Measurements from ENCODE around the gene CDR2. TPM values are rescaled to one million over a fixed set of nuclear protein-coding genes. Genes with fewer than 3 reads are reported as not detected.
"Not testable (repeated sequence)": the region's sequence is repeated elsewhere in the genome, so short reads cannot be mapped to it uniquely, and the experiment has no call there.

CDR2 gene
- total RNA-seq, 4 donors from 2014 or later = 22.7 to 38.4 (median 30.3) TPM

DNA sequence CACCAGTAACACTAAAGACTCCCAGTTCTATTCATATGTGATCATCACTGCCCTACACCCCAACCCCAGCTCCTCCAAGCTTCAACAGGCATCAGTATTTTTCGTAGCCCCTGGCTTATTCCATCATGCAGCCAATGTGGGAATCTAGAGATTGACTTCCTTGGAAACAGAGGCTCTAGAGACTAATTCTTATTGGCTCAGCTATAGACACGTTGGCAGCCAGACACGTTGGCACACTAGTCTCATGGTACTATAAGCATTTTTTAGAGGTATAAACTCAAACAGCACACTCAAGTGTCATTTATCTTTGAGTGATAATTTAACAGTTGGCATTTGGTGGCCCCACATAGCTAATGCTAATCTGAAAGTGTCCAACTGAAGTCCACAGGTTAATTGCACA is 44.4 kb upstream of the CDR2 start:
- Histone ChIP-seq H3K4me1 (no peaks in the 10 kb centered on the region), H3K27me3 (no peaks in the 10 kb centered on the region), H3K27ac (no peak overlapping the region), H3K9me3 (no peaks in the 10 kb centered on the region), H3K4me3 (no peak overlapping the region), H3K36me3 (peaks cover 0 to 15% (median 0%) of the 10 kb centered on the region in 3 donors)
- DNase-seq = no peak
- TF ChIP-seq, protein P1, sequence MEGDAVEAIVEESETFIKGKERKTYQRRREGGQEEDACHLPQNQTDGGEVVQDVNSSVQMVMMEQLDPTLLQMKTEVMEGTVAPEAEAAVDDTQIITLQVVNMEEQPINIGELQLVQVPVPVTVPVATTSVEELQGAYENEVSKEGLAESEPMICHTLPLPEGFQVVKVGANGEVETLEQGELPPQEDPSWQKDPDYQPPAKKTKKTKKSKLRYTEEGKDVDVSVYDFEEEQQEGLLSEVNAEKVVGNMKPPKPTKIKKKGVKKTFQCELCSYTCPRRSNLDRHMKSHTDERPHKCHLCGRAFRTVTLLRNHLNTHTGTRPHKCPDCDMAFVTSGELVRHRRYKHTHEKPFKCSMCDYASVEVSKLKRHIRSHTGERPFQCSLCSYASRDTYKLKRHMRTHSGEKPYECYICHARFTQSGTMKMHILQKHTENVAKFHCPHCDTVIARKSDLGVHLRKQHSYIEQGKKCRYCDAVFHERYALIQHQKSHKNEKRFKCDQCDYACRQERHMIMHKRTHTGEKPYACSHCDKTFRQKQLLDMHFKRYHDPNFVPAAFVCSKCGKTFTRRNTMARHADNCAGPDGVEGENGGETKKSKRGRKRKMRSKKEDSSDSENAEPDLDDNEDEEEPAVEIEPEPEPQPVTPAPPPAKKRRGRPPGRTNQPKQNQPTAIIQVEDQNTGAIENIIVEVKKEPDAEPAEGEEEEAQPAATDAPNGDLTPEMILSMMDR (IDR thresholded peaks at IDR 0.05) = no peak
- no peak for TF ChIP-seq POLR2A (IDR thresholded peaks at IDR 0.05)

DNA sequence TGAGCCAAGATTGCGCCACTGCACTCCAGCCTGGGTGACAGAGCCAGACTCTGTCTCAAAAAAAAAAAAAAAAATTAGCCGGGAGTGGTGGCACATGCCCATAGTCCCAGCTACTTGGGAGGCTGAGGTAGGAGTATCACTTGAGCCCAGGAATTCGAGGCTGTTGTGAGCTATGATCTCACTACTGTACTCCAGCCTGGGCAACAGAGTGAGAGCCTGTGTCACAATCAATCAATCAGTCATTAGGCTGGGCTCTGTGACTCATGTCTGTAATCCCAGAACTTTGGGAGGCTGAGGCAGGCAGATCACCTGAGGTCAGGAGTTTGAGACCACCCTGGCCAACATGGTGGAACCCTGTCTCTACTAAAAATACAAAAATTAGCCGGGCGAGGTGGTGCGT is 43.4 kb upstream of the CDR2 start:
- H3K27me3 ChIP-seq, H3K9me3 ChIP-seq, H3K4me1 ChIP-seq, H3K4me3 ChIP-seq, DNase-seq, H3K27ac ChIP-seq: not testable (repeated sequence)
- peaks cover 0 to 15% (median 0%) of the 10 kb centered on the region in 3 donors for H3K36me3 ChIP-seq

GRCh38 chr16:22417019-22417418 is 42.6 kb upstream of the CDR2 start:
- Histone ChIP-seq H3K4me1 (no peaks in the 10 kb centered on the region), H3K27me3 (no peaks in the 10 kb centered on the region), H3K36me3 (peaks cover 0 to 15% (median 0%) of the 10 kb centered on the region in 3 donors), H3K9me3 (no peaks in the 10 kb centered on the region), H3K27ac (no peak overlapping the region), H3K4me3 (no peak overlapping the region)
- TF ChIP-seq, protein P1 (IDR thresholded peaks at IDR 0.05) = no peak
- no peak for TF ChIP-seq POLR2A (IDR thresholded peaks at IDR 0.05)
- DNase-seq = no peak

DNA sequence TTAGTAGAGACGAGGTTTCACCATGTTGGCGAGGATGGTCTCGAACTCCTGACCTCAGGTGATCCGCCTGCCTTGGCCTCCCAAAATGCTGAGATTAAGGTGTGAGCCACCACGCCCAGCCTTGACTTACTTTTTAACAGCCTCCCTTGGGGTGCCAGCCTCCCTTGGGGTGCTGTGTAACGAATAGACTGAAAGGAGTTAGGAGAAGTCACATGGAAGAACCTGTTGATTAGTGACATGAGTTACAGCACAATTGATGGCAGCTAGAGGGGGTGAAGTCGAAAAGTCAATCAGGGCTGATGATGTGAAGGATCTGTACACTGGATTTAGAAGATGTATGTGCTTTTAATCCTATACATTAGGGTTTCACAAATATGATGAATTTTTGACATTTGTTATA is 39.4 kb upstream of the CDR2 start:
- TF ChIP-seq, protein P1 (IDR thresholded peaks at IDR 0.05) = no peak
- TF ChIP-seq POLR2A (IDR thresholded peaks at IDR 0.05) = no peak
- H3K36me3 ChIP-seq = no peaks in the 10 kb centered on the region
- H3K27ac ChIP-seq = no peak overlapping the region
- no peak for DNase-seq
- H3K9me3 ChIP-seq = no peaks in the 10 kb centered on the region
- H3K27me3 ChIP-seq = no peaks in the 10 kb centered on the region
- no peaks in the 10 kb centered on the region for H3K4me1 ChIP-seq
- no peak overlapping the region for H3K4me3 ChIP-seq

GRCh38 chr16:22407486-22407885 is 33.1 kb upstream of the CDR2 start:
- no peak for TF ChIP-seq POLR2A (IDR thresholded peaks at IDR 0.05)
- TF ChIP-seq, protein P1 (IDR thresholded peaks at IDR 0.05) = no peak

DNA sequence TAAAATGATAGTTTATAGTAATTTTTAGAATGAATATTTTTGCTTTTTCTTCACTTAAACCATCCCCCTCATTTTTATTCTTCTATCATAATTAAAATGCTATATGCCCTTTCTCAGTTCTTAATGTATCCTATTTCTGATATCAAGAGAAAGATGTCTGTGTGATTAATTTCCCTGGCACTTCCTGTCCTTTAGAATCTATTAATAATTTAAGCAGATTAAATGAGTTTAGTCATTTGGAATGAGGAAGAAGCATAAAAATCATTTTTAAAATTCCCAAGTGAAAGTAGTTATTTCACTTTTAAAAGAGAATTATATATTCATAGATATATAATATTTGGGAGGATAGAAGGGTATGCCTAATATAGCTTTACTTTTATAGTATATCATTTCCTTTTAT is 27.8 kb upstream of the CDR2 start:
- H3K27me3 ChIP-seq = no peaks in the 10 kb centered on the region
- no peaks in the 10 kb centered on the region for H3K9me3 ChIP-seq
- H3K4me1 ChIP-seq = no peaks in the 10 kb centered on the region
- H3K4me3 ChIP-seq = no peak overlapping the region
- TF ChIP-seq, protein P1 (IDR thresholded peaks at IDR 0.05) = no peak
- TF ChIP-seq POLR2A (IDR thresholded peaks at IDR 0.05) = no peak
- H3K36me3 ChIP-seq = no peaks in the 10 kb centered on the region
- H3K27ac ChIP-seq = no peak overlapping the region
- no peak for DNase-seq

More at GRCh38 chr16:22407486-22407885, 33.1 kb upstream of the CDR2 start:
- DNase-seq = no peak
- H3K4me1 ChIP-seq = no peaks in the 10 kb centered on the region
- H3K36me3 ChIP-seq = no peaks in the 10 kb centered on the region
- no peaks in the 10 kb centered on the region for H3K9me3 ChIP-seq
- no peak overlapping the region for H3K4me3 ChIP-seq
- no peaks in the 10 kb centered on the region for H3K27me3 ChIP-seq
- peak overlapping the region in 1 of 4 donors; percentile 28 for H3K27ac ChIP-seq

Data from Peyer's patch (tissue), 4 donors.